ENCODE results near the gene RREB1.
A peak's percentile ranks its signal among the peaks of the same experiment; 100 is the strongest.

The RREB1 gene

DNA sequence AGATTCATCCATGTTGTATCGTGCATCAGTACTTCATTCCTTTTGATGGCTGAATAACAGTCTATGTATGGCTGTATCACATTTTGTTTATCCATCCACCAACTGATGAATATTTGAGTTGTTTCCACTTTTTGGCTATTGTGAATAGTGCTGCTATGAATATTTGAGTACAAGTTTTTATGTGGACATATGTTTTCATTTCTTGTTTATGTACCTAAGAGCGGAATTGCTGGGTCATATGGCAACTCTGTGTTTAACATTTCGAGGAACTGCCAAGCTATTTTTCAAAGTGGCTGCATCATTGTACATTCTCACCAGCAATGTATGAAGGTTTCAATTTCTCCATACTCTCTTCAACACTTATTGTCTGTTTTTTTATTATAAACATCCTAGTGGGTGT is 3.0 kb upstream of the RREB1 start:
- H3K36me3 Mint-ChIP-seq (ENCODE audit: low read depth): no peaks in the 10 kb centered on the region
- H3K9me3 Mint-ChIP-seq: no peaks in the 10 kb centered on the region
- no peak overlapping the region for H3K4me3 Mint-ChIP-seq
- peaks cover 5% of the 10 kb centered on the region for H3K27me3 Mint-ChIP-seq (ENCODE audit: low read depth, poor library complexity)
- TF ChIP-seq, protein P1, sequence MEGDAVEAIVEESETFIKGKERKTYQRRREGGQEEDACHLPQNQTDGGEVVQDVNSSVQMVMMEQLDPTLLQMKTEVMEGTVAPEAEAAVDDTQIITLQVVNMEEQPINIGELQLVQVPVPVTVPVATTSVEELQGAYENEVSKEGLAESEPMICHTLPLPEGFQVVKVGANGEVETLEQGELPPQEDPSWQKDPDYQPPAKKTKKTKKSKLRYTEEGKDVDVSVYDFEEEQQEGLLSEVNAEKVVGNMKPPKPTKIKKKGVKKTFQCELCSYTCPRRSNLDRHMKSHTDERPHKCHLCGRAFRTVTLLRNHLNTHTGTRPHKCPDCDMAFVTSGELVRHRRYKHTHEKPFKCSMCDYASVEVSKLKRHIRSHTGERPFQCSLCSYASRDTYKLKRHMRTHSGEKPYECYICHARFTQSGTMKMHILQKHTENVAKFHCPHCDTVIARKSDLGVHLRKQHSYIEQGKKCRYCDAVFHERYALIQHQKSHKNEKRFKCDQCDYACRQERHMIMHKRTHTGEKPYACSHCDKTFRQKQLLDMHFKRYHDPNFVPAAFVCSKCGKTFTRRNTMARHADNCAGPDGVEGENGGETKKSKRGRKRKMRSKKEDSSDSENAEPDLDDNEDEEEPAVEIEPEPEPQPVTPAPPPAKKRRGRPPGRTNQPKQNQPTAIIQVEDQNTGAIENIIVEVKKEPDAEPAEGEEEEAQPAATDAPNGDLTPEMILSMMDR (IDR thresholded peaks at IDR 0.05): no peak
- no peak for DNase-seq
- no peak overlapping the region for H3K27ac Mint-ChIP-seq
- H3K4me1 Mint-ChIP-seq: peaks cover 39% of the 10 kb centered on the region

DNA sequence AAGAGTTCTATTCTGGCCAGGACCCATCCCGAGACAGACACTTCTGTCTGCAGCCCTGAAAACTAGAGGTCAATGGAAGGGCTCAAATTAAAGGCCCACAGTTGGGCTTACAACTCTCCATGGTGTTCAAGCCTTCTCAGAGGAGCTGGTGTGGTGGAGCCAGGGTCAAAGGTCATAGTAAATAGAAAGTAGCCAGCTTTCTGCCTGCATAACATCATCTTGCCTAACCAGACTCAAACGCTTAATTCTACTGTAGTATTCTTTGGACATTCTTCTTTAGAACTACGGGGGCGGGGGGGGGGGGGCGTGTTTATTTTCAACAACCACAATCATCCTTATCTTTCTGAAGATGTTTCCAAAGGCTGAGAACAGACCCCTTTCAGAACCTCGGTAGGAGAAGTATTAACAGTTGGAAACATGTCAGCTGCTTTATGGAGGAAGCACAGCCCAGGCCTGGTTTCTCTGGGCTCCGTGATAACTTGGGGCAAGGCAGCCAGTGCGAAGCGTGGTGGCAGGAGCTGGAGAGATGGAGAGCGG is 1.5 kb upstream of the RREB1 start:
- H3K9me3 Mint-ChIP-seq: no peaks in the 10 kb centered on the region
- H3K4me1 Mint-ChIP-seq: peaks cover 41% of the 10 kb centered on the region
- H3K27ac Mint-ChIP-seq: peak overlapping the region; percentile 20
- no peak for DNase-seq
- peaks cover 5% of the 10 kb centered on the region for H3K27me3 Mint-ChIP-seq (ENCODE audit: low read depth, poor library complexity)
- H3K36me3 Mint-ChIP-seq (ENCODE audit: low read depth): no peaks in the 10 kb centered on the region
- TF ChIP-seq, protein P1 (IDR thresholded peaks at IDR 0.05): no peak
- peak overlapping the region; percentile 79 for H3K4me3 Mint-ChIP-seq

DNA sequence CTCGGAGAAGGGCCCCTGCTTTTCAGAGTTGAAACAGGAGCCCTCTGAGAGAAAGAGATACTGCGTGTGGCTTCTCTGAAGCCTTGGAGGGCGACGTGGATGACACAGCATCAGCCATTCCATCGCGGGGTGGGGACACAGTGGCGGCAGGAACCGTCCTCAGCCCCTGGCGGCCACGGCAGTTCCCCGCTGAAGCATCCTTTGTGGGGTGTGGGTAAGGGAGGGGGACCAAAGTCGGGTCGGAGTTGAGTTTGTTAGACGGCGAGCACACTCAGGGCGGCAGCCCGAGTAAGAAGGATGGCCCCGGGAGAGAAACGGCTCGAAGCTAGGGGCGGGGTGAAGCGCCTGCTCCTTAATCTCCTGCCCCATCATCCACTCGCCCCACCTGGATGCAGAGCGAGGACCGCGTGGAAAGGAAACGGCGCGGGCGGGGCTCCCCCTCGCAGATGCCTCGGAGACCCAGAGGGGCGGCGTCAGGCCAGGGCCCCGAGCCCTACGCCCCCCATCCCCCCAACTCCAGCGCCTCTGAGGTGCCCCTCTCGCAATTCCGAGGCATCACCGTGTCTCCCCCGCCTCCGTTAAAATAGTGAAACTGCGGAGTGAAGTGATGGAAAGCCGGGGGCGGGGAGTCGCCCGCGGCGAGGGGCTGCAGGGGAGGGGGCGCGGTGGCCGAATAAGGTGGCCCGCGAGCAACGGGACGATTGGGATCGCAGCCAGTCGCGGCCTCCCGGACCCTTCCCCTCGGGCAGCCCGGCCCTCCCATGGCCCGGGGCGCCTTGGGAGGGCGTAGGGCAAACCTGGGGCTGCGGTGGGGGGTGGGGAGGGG is 796 bp upstream of the RREB1 start:
- peaks cover 41% of the 10 kb centered on the region for H3K4me1 Mint-ChIP-seq
- H3K4me3 Mint-ChIP-seq: peak overlapping the region; percentile 79
- peak; percentile 48 for DNase-seq
- H3K27me3 Mint-ChIP-seq (ENCODE audit: low read depth, poor library complexity): peaks cover 5% of the 10 kb centered on the region
- H3K36me3 Mint-ChIP-seq (ENCODE audit: low read depth): no peaks in the 10 kb centered on the region
- TF ChIP-seq, protein P1 (IDR thresholded peaks at IDR 0.05): no peak
- H3K27ac Mint-ChIP-seq: peak overlapping the region; percentile 20
- no peaks in the 10 kb centered on the region for H3K9me3 Mint-ChIP-seq

DNA sequence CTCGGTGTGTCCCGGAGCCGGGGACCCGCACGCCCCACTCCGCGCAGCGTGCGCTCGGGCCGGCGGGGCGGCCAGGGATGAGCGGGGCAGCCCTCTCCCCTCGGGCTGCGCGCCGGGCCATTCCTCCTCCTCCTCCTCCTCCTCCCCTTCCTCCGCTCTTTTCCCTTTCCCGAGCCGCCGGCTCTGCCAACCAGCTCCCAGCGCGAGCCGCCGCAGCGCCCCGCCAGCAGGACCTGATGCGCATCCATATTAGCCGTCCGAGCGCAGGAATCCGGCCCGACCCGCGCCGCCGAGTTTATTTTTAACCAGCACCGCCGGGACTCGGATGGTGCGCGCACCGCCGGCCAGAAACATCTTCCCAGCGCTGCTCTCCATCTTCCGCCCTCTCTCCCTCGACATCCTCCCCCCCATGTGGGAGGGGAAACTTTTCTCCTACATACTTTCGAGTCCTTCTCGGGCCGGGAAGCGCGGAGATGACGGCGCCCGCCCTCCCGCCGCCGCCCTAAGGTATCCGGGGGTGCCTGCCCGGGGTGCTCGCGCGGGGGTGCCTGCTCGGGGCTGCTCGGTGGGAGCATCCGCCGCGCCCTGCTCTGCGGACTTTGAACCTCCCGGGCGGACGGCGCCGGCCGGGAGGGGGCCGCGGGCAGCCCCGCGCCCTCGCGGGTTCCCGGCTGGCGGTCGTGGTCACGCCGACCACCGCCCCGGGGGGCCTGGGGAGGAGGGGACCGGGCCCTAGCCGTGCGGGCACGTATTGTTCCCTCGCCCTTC is 619 bp downstream of the RREB1 start:
- peak; percentile 68 for DNase-seq
- Mint-ChIP-seq H3K9me3 (no peaks in the 10 kb centered on the region), H3K36me3 (ENCODE audit: low read depth) (no peaks in the 10 kb centered on the region), H3K4me1 (peaks cover 52% of the 10 kb centered on the region), H3K4me3 (peak overlapping the region; percentile 92), H3K27ac (no peak overlapping the region), H3K27me3 (ENCODE audit: low read depth, poor library complexity) (peaks cover 5% of the 10 kb centered on the region)
- TF ChIP-seq, protein P1 (IDR thresholded peaks at IDR 0.05): no peak

DNA sequence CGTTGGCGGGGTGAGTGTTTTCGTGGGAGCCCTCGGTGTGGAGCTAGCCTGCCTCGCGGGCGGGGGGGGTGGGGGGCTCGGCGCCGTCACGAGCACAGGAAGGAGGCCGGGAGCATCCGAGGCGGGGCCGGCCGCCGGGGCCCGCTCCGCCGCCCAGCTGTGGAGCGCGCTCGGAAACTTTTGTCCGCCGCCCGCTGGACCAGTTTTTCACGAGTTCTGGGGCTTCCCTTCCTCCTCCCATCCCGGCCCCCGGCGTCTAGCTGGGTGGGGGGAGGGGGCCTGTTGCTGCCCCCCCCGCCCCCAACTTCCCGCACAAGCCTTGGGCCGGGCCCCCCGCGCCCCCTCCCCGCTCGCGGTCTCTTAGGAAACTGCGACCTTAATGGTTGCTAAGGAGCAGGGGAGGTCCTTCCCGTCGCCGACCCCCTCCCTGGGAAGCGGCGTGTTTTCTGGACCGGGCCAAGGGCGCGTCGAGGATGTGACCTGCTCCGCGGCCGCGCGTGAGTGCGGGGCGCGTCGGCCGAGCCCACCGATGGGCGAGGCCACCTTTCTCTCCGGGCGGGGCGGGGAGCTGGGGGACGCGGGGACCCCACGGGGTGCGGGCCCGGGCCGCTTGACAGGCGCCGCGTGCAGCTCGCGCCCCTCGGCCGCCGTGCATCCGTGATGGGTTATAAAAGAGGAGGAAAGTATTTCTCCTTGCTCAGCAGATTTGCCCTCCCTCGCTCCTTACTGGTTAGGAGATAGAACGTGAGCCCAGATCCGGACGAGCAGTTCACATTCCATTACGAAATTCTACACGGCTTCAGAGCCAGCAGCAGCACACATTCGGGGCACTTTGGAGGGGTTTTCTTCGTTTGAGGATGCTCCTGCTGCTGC is 1.4 kb downstream of the RREB1 start:
- peak overlapping the region; percentile 9 for H3K27ac Mint-ChIP-seq
- DNase-seq: peak; percentile 55
- no peaks in the 10 kb centered on the region for H3K36me3 Mint-ChIP-seq (ENCODE audit: low read depth)
- H3K27me3 Mint-ChIP-seq (ENCODE audit: low read depth, poor library complexity): peaks cover 5% of the 10 kb centered on the region
- no peaks in the 10 kb centered on the region for H3K9me3 Mint-ChIP-seq
- H3K4me1 Mint-ChIP-seq: peaks cover 60% of the 10 kb centered on the region
- H3K4me3 Mint-ChIP-seq: peak overlapping the region; percentile 89
- TF ChIP-seq, protein P1 (IDR thresholded peaks at IDR 0.05): no peak

All from nephron progenitor cell (in vitro differentiated cells).